IPS-20b (cell line): ENCODE results near the gene HMGA1.
"Not testable (repeated sequence)": the region's sequence is repeated elsewhere in the genome, so short reads cannot be mapped to it uniquely, and the experiment has no call there.

Experiments
- H3K27ac ChIP-seq: one replicate; pipeline ENCODE4 v1.5.1; 2013; ENCODE audit warnings: low read length
- H3K27me3 ChIP-seq: 2 replicates; pipeline ENCODE4 v1.6.1; 2013; ENCODE audit warnings: mild to moderate bottlenecking, low read length, inconsistent platforms; ENCODE audit not compliant: insufficient read depth
- H3K36me3 ChIP-seq: 2 replicates; pipeline ENCODE4 v1.6.1; 2013; ENCODE audit warnings: low read depth, mild to moderate bottlenecking, inconsistent platforms, low read length, moderate library complexity; ENCODE audit not compliant: insufficient read depth
- H3K4me1 ChIP-seq: 2 replicates; pipeline ENCODE4 v1.6.1; 2013; ENCODE audit warnings: mild to moderate bottlenecking, control low read depth, inconsistent platforms, low read length, moderate library complexity; ENCODE audit not compliant: insufficient read depth
- H3K4me3 ChIP-seq: 2 replicates; pipeline ENCODE4 v1.5.1; 2013; ENCODE audit warnings: mild to moderate bottlenecking, low read length, inconsistent platforms
- H3K9ac ChIP-seq: 2 replicates; pipeline ENCODE4 v1.6.1; 2013; ENCODE audit warnings: low read depth, mild to moderate bottlenecking, inconsistent platforms, low read length, moderate library complexity
- H3K9me3 ChIP-seq: 2 replicates; pipeline ENCODE4 v1.6.1; 2013; ENCODE audit warnings: mild to moderate bottlenecking, low read depth, low read length, inconsistent platforms; ENCODE audit not compliant: insufficient read depth

HMGA1 gene

GRCh38 chr6:34243901-34244884 lies 7.5 kb downstream of the HMGA1 start:
- Histone ChIP-seq H3K4me3 (no peak overlapping the region), H3K27ac (no peak overlapping the region)

GRCh38 chr6:34245032-34245760 lies 8.5 kb downstream of the HMGA1 start:
- not testable (repeated sequence) for H3K9me3 ChIP-seq, H3K27ac ChIP-seq, H3K27me3 ChIP-seq, H3K9ac ChIP-seq, H3K4me3 ChIP-seq
- peaks cover 59% of the 10 kb centered on the region for H3K36me3 ChIP-seq
- peaks cover 20% of the 10 kb centered on the region for H3K4me1 ChIP-seq

More at GRCh38 chr6:34243901-34244884, 7.5 kb downstream of the HMGA1 start:
- H3K9ac ChIP-seq: no peak overlapping the region
- H3K4me1 ChIP-seq: peaks cover 30% of the 10 kb centered on the region
- peaks cover 69% of the 10 kb centered on the region for H3K36me3 ChIP-seq
- no peaks in the 10 kb centered on the region for H3K9me3 ChIP-seq
- H3K27me3 ChIP-seq: no peaks in the 10 kb centered on the region

GRCh38 chr6:34245761-34246140 lies 9.1 kb downstream of the HMGA1 start:
- H3K27ac ChIP-seq, H3K27me3 ChIP-seq, H3K9me3 ChIP-seq, H3K9ac ChIP-seq, H3K4me3 ChIP-seq: not testable (repeated sequence)
- Histone ChIP-seq H3K4me1 (peaks cover 15% of the 10 kb centered on the region), H3K36me3 (peaks cover 53% of the 10 kb centered on the region)

- H3K27ac ChIP-seq: no peak overlapping the region
- H3K9me3 ChIP-seq: no peaks in the 10 kb centered on the region
Measured at GRCh38 chr6:34246249-34246562, 9.5 kb downstream of the HMGA1 start.

GRCh38 chr6:34246563-34247391 lies 10.1 kb downstream of the HMGA1 start:
- H3K36me3 ChIP-seq: peaks cover 43% of the 10 kb centered on the region
- H3K4me3 ChIP-seq: no peak overlapping the region
- no peak overlapping the region for H3K27ac ChIP-seq
- no peaks in the 10 kb centered on the region for H3K27me3 ChIP-seq
- H3K9ac ChIP-seq: no peak overlapping the region
- no peaks in the 10 kb centered on the region for H3K9me3 ChIP-seq
- H3K4me1 ChIP-seq: peaks cover 13% of the 10 kb centered on the region

More at GRCh38 chr6:34246249-34246562, 9.5 kb downstream of the HMGA1 start:
- no peak overlapping the region for H3K9ac ChIP-seq
- peaks cover 49% of the 10 kb centered on the region for H3K36me3 ChIP-seq
- H3K4me1 ChIP-seq: peaks cover 15% of the 10 kb centered on the region
- no peak overlapping the region for H3K4me3 ChIP-seq
- no peaks in the 10 kb centered on the region for H3K27me3 ChIP-seq

- Histone ChIP-seq H3K27me3 (no peaks in the 10 kb centered on the region), H3K4me1 (peaks cover 4% of the 10 kb centered on the region; the same call in 1 of the 2 replicates), H3K27ac (no peak overlapping the region), H3K9me3 (no peaks in the 10 kb centered on the region), H3K9ac (no peak overlapping the region), H3K4me3 (peak overlapping the region; percentile 81; the same call in 1 of the 2 replicates), H3K36me3 (peaks cover 34% of the 10 kb centered on the region)
Measured at GRCh38 chr6:34247481-34248197, 11.0 kb downstream of the HMGA1 start.

- Histone ChIP-seq H3K36me3 (peaks cover 28% of the 10 kb centered on the region), H3K4me1 (0 out of 2 replicates have a peak, but pooled peaks cover under 1% of the 10 kb centered on the region), H3K27me3 (no peaks in the 10 kb centered on the region), H3K9ac (peak overlapping the region; percentile 70; the same call in 1 of the 2 replicates), H3K27ac (no peak overlapping the region), H3K4me3 (peak overlapping the region; percentile 81), H3K9me3 (no peaks in the 10 kb centered on the region)
Measured at GRCh38 chr6:34248198-34248726, 11.6 kb downstream of the HMGA1 start.

GRCh38 chr6:34248727-34249468 lies 12.2 kb downstream of the HMGA1 start, which contains the start of gene SMIM29:
SMIM29 (minus strand) TSS chr6:34249006; CDS start chr6:34247791, 1,215 bp downstream.
- Histone ChIP-seq H3K4me1 (no peaks in the 10 kb centered on the region), H3K27ac (no peak within 1 kb of the TSS), H3K9ac (peak within 1 kb of the TSS; percentile 72), H3K27me3 (no peaks in the 10 kb centered on the region), H3K9me3 (no peaks in the 10 kb centered on the region), H3K4me3 (peak within 1 kb of the TSS; percentile 81), H3K36me3 (peaks cover 22% of the 10 kb centered on the region)

- no peaks in the 10 kb centered on the region for H3K4me1 ChIP-seq
- H3K9ac ChIP-seq: peak overlapping the region; percentile 72
- H3K27me3 ChIP-seq: no peaks in the 10 kb centered on the region
- H3K9me3 ChIP-seq: no peaks in the 10 kb centered on the region
- H3K4me3 ChIP-seq: peak overlapping the region; percentile 81
- no peak overlapping the region for H3K27ac ChIP-seq
- peaks cover 14% of the 10 kb centered on the region for H3K36me3 ChIP-seq
Measured at GRCh38 chr6:34249469-34250261, 13.0 kb downstream of the HMGA1 start.

GRCh38 chr6:34252395-34252794 lies 15.7 kb downstream of the HMGA1 start:
- not testable (repeated sequence) for H3K9ac ChIP-seq, H3K4me1 ChIP-seq, H3K9me3 ChIP-seq, H3K4me3 ChIP-seq, H3K27ac ChIP-seq, H3K27me3 ChIP-seq, H3K36me3 ChIP-seq
